T-cell (primary cell): ENCODE results near the gene MYB. TPM values are rescaled to one million over a fixed set of nuclear protein-coding genes. Genes with fewer than 3 reads are reported as not detected.

Source experiments
- ATAC-seq, 4 experiments: fragments of 200-7000 bp in 3 of 4; fragments of 150-1000 bp in 1 of 4; cut with Tn5 transposase; replicated peaks in 1 of 4; 1 replicate in 3 of 4; 2 replicates in 1 of 4; pipeline ENCODE4 v1.10.0; 2021; ENCODE audit warnings: moderate library complexity in 3 of 4, mild to moderate bottlenecking in 2 of 4, moderate number of reproducible peaks in 1 of 4
- CTCF ChIA-PET, 2 donors: fragments of 300-600 bp; sonication (Branson Sonifier 250); formaldehyde crosslinking; loops; one replicate each; lab custom pipeline; 2022; ENCODE audit warnings: antibody characterized with exemption in 2 of 2; lab: Charles Lee
- POLR2A ChIA-PET, 2 donors: fragments of 300-600 bp; sonication (Branson Sonifier 250); formaldehyde crosslinking; loops; one replicate each; lab custom pipeline; 2022; ENCODE audit warnings: antibody characterized with exemption in 2 of 2; lab: Charles Lee
- DNase-seq, 35 experiments: peaks; one replicate each; pipeline versions ENCODE4 v3.0.0 to v3.0.0-alpha.2; 2013 to 2023
- H3K27ac ChIP-seq: one replicate; pipeline ENCODE4 v1.5.1; 2013; ENCODE audit warnings: low read length
- H3K27me3 ChIP-seq, 2 experiments: replicated peaks in 1 of 2; 1 replicate in 1 of 2; 2 replicates in 1 of 2; pipeline versions ENCODE4 v1.6.1 to v1.7.0; 2013; ENCODE audit warnings: low read length in 1 of 2, mixed read lengths in 1 of 2; ENCODE audit not compliant: control insufficient read depth in 2 of 2, insufficient read depth in 2 of 2; ENCODE audit errors: extremely low read depth in 1 of 2
- H3K36me3 ChIP-seq, 2 donors: 1 replicate in 1 of 2; 2 replicates in 1 of 2; pipeline versions ENCODE4 v1.6.1 to v1.7.0; 2013; ENCODE audit warnings: low read length in 1 of 2; ENCODE audit not compliant: control insufficient read depth in 2 of 2, insufficient read depth in 1 of 2; ENCODE audit errors: extremely low read depth in 1 of 2
- H3K4me1 ChIP-seq, 2 experiments: 1 replicate in 1 of 2; 2 replicates in 1 of 2; pipeline versions ENCODE4 v1.6.1 to v1.7.0; 2013; ENCODE audit warnings: low read length in 2 of 2, mixed read lengths in 1 of 2; ENCODE audit not compliant: insufficient read depth in 2 of 2, control insufficient read depth in 1 of 2; ENCODE audit errors: extremely low read depth in 1 of 2
- H3K4me3 ChIP-seq, 2 donors: 1 replicate in 1 of 2; 2 replicates in 1 of 2; pipeline versions ENCODE4 v1.5.1 to v1.7.0; 2013; ENCODE audit warnings: mild to moderate bottlenecking in 2 of 2, low read length in 1 of 2, moderate library complexity in 1 of 2; ENCODE audit not compliant: control insufficient read depth in 1 of 2; ENCODE audit errors: extremely low read depth in 1 of 2
- H3K9me3 ChIP-seq: 2 replicates; pipeline ENCODE4 v1.7.0; 2013
- H3K27ac Mint-ChIP-seq, 2 donors: one replicate each; pipeline ENCODE4 v1.8.0; 2020 to 2021; ENCODE audit warnings: mild to moderate bottlenecking in 2 of 2, mixed read lengths in 2 of 2
- H3K27me3 Mint-ChIP-seq, 2 donors: one replicate each; pipeline ENCODE4 v1.8.0; 2021 to 2022; ENCODE audit warnings: mixed read lengths in 2 of 2
- H3K36me3 Mint-ChIP-seq: one replicate; pipeline ENCODE4 v1.8.0; 2021; ENCODE audit warnings: mixed read lengths
- H3K4me1 Mint-ChIP-seq, 3 donors: one replicate each; pipeline ENCODE4 v1.8.0; 2020 to 2022; ENCODE audit warnings: mixed read lengths in 3 of 3, mild to moderate bottlenecking in 1 of 3
- H3K4me3 Mint-ChIP-seq, 3 donors: one replicate each; pipeline ENCODE4 v1.8.0; 2020 to 2022; ENCODE audit warnings: mild to moderate bottlenecking in 3 of 3, mixed read lengths in 3 of 3, moderate library complexity in 3 of 3
- H3K9me3 Mint-ChIP-seq, 3 donors: one replicate each; pipeline ENCODE4 v1.8.0; 2020 to 2022; ENCODE audit warnings: mixed read lengths in 3 of 3
- WGBS: methylation state at CpG from one replicate; pipeline ENCODE4 v1.1.5; 2013; ENCODE audit warnings: missing lambda C conversion rate; ENCODE audit not compliant: insufficient coverage; 5-methylcytosine and 5-hydroxymethylcytosine counted together
- total RNA-seq, 35 experiments: library from RNA in 6 of 35; stranded (reverse) in 6 of 35; fragments of 120-200 nt in 1 of 35; gene quantifications; one replicate each; pipeline versions ENCODE4 v1.2.1 to v1.2.4 and lab custom pipeline; 2013 to 2026

MYB gene
- total RNA-seq, 5 donors from 2014 or later (not counting 1 experiment from before 2014, with no cell fraction given), result 4.4 to 23.9 (median 17.1) TPM

GRCh38 chr6:135173989-135174484 lies 7.1 kb upstream of the MYB start:
- Histone ChIP-seq H3K4me3 (no peak overlapping the region), H3K27me3 (no peaks in the 10 kb centered on the region), H3K27ac (no peak overlapping the region), H3K36me3 (no peaks in the 10 kb centered on the region), H3K4me1 (no peaks in the 10 kb centered on the region), H3K9me3 (no peaks in the 10 kb centered on the region)
- POLR2A ChIA-PET, result no interaction called here
- Mint-ChIP-seq H3K9me3 (no peaks in the 10 kb centered on the region), H3K4me1 (peaks cover 13 to 17% (median 17%) of the 10 kb centered on the region in 3 donors), H3K27ac (no peak overlapping the region), H3K4me3 (no peak overlapping the region), H3K27me3 (no peaks in the 10 kb centered on the region), H3K36me3 (no peaks in the 10 kb centered on the region)
- CTCF ChIA-PET, result no interaction called here
- DNase-seq (no peak), ATAC-seq (no peak)

GRCh38 chr6:135176058-135176457 lies 5.0 kb upstream of the MYB start:
- no peaks in the 10 kb centered on the region for H3K9me3 ChIP-seq
- no peak overlapping the region for H3K4me3 Mint-ChIP-seq
- H3K4me1 Mint-ChIP-seq, result peaks cover 10 to 22% (median 13%) of the 10 kb centered on the region in 3 donors
- H3K27ac Mint-ChIP-seq, result no peak overlapping the region
- ChIA-PET POLR2A (no interaction called here), CTCF (no interaction called here)
- H3K27me3 ChIP-seq, result no peaks in the 10 kb centered on the region
- H3K36me3 ChIP-seq, result no peaks in the 10 kb centered on the region
- no peaks in the 10 kb centered on the region for H3K27me3 Mint-ChIP-seq
- H3K36me3 Mint-ChIP-seq, result no peaks in the 10 kb centered on the region
- ATAC-seq (no peak), DNase-seq (no peak)
- H3K4me1 ChIP-seq, result no peaks in the 10 kb centered on the region
- H3K9me3 Mint-ChIP-seq, result no peaks in the 10 kb centered on the region
- no peak overlapping the region for H3K27ac ChIP-seq
- no peak overlapping the region for H3K4me3 ChIP-seq

GRCh38 chr6:135176464-135176863 lies 4.6 kb upstream of the MYB start:
- ChIA-PET POLR2A (no interaction called here), CTCF (interaction anchor here in 1 of 2 donors (0.5 kb wide), 1 partner anchor 82 kb away, joined by 4 read pairs; no protein-coding TSS in a partner anchor)
- no peak for DNase-seq
- Mint-ChIP-seq H3K9me3 (no peaks in the 10 kb centered on the region), H3K27ac (no peak overlapping the region), H3K27me3 (no peaks in the 10 kb centered on the region), H3K4me1 (peaks cover 10 to 22% (median 13%) of the 10 kb centered on the region in 3 donors), H3K4me3 (no peak overlapping the region), H3K36me3 (no peaks in the 10 kb centered on the region)
- H3K4me3 ChIP-seq, result no peak overlapping the region
- H3K27me3 ChIP-seq, result no peaks in the 10 kb centered on the region
- H3K27ac ChIP-seq, result no peak overlapping the region
- ATAC-seq, result no peak
- no peaks in the 10 kb centered on the region for H3K9me3 ChIP-seq
- 64% methylated on average over 5 of the region's 6 CpGs for WGBS
- H3K4me1 ChIP-seq, result peaks cover 0 to under 1% of the 10 kb centered on the region in 2 experiments
- H3K36me3 ChIP-seq, result no peaks in the 10 kb centered on the region

- H3K36me3 ChIP-seq, result no peaks in the 10 kb centered on the region
- DNase-seq, result no peak
- Mint-ChIP-seq H3K27me3 (no peaks in the 10 kb centered on the region), H3K36me3 (no peaks in the 10 kb centered on the region), H3K9me3 (no peaks in the 10 kb centered on the region), H3K4me3 (no peak overlapping the region), H3K27ac (peak overlapping the region; percentile 23 to 84), H3K4me1 (peaks cover 20 to 32% (median 28%) of the 10 kb centered on the region in 3 donors)
- H3K4me3 ChIP-seq, result no peak overlapping the region
- WGBS, result no CpG with 5 or more reads among the region's 2 CpGs
- ATAC-seq, result no peak
- H3K9me3 ChIP-seq, result no peaks in the 10 kb centered on the region
- ChIA-PET CTCF (interaction anchor here in 1 of 2 donors (1.2 kb wide), 1 partner anchor 12 kb away, joined by 3 read pairs; no protein-coding TSS in a partner anchor), POLR2A (no interaction called here)
- H3K27me3 ChIP-seq, result no peaks in the 10 kb centered on the region
- H3K27ac ChIP-seq, result peak overlapping the region; percentile 25
- H3K4me1 ChIP-seq, result peaks cover 11 to 21% of the 10 kb centered on the region in 2 experiments
Observed at GRCh38 chr6:135179372-135179771, 1.7 kb upstream of the MYB start.

- Mint-ChIP-seq H3K27ac (peak overlapping the region; percentile 82 to 84), H3K4me3 (peak overlapping the region; percentile 84 to 94 (median 86)), H3K36me3 (no peaks in the 10 kb centered on the region), H3K4me1 (peaks cover 20 to 32% (median 29%) of the 10 kb centered on the region in 3 donors), H3K9me3 (no peaks in the 10 kb centered on the region), H3K27me3 (no peaks in the 10 kb centered on the region)
- H3K36me3 ChIP-seq, result no peaks in the 10 kb centered on the region
- ATAC-seq, result no peak
- DNase-seq, result peak in 2 of 35 experiments; percentile 41 to 64
- WGBS, result 38% methylated on average over 1 of the region's 16 CpGs
- POLR2A ChIA-PET, result interaction anchor here in 1 of 2 donors (0.6 to 1.4 kb wide), 2 partner anchors 1110 to 1178 kb away, joined by 3 to 4 read pairs; no protein-coding TSS in a partner anchor
- peaks cover 12 to 21% of the 10 kb centered on the region in 2 experiments for H3K4me1 ChIP-seq
- no peaks in the 10 kb centered on the region for H3K9me3 ChIP-seq
- CTCF ChIA-PET, result interaction anchor here in 1 of 2 donors (0.6 kb wide), 1 partner anchor 1059 kb away, joined by 3 read pairs; no protein-coding TSS in a partner anchor
- H3K27me3 ChIP-seq, result no peaks in the 10 kb centered on the region
- peak overlapping the region in 1 of 2 donors; percentile 56 for H3K4me3 ChIP-seq
- H3K27ac ChIP-seq, result peak overlapping the region; percentile 25
Observed at GRCh38 chr6:135179920-135180541, 1.1 kb upstream of the MYB start.

GRCh38 chr6:135181333-135182070 lies 394 bp downstream of the MYB start:
- peaks cover 20 to 30% (median 29%) of the 10 kb centered on the region in 3 donors for H3K4me1 Mint-ChIP-seq
- ATAC-seq (peak in 1 of 4 experiments; percentile 14), DNase-seq (peak in 9 of 35 experiments; percentile 5 to 36 (median 11))
- H3K4me1 ChIP-seq, result peaks cover 12 to 21% of the 10 kb centered on the region in 2 experiments
- no peaks in the 10 kb centered on the region for H3K9me3 ChIP-seq
- H3K27ac ChIP-seq, result no peak overlapping the region
- H3K27me3 Mint-ChIP-seq, result no peaks in the 10 kb centered on the region
- no peaks in the 10 kb centered on the region for H3K36me3 ChIP-seq
- peak overlapping the region; percentile 73 to 88 for H3K27ac Mint-ChIP-seq
- no peaks in the 10 kb centered on the region for H3K9me3 Mint-ChIP-seq
- H3K4me3 Mint-ChIP-seq, result peak overlapping the region; percentile 83 to 94 (median 87)
- H3K27me3 ChIP-seq, result no peaks in the 10 kb centered on the region
- ChIA-PET POLR2A (interaction anchor here in 1 of 2 donors (1.4 kb wide), 1 partner anchor 1109 kb away, joined by 3 read pairs; no protein-coding TSS in a partner anchor), CTCF (interaction anchor here in 1 of 2 donors (0.7 to 1.0 kb wide), 2 partner anchors 37 to 93 kb away, joined by 3 to 4 read pairs; no protein-coding TSS in a partner anchor)
- 0% methylated on average over 60 of the region's 62 CpGs for WGBS
- H3K4me3 ChIP-seq, result peak overlapping the region; percentile 63 to 98
- peaks cover 4% of the 10 kb centered on the region for H3K36me3 Mint-ChIP-seq
